Ramos (cell line): ENCODE results near the gene PXYLP1.

ENCODE experiments used
- in situ Hi-C: fragments of 300-500 bp; cut with MboI; formaldehyde crosslinking; loops from one replicate; pipeline ENCODE4 v1.14.3; 2022; ENCODE audit warnings: low sequenced_read_pairs; ENCODE audit not compliant: unreplicated experiment

PXYLP1 gene

DNA sequence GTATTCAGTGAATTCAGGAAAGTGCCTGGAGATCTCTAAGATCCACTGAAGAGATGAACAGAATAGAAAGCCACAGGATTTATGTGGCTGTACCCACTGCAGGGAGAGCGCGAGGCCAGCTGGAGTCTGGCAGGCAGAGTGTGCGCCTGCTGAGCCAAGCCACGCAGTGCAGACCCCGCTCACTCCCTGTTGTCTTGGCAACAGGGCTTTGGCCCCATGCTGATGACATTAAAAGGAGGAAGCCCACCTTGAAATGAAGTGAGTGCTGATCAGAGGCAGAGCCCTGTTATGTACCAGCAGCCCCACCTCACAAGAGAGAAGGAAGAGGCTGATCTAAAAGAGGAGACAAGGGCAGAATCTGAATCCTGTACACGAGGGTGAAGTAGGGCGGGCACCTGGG, 36.7 kb downstream of the PXYLP1 start:
- in situ Hi-C loops = no loop called here

DNA sequence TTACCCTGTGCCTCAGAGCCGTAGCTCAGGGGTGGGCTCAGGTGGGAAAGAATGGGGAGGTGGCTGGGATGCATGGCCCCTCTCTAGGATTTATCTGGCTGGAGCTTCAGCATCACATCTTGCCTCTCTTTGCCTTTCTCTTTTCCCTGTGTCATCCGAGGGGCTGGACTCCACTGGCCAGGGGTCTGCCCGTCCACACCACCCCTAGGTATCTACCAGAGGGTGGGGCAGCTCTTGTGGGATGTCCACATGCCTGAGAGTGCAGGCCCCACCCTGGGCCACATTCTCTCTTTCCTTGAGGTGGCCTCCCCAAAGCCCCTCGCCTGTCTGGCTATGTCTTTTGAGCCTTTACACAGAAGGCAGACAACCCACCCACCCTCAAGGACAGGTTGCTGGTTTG, 37.2 kb downstream of the PXYLP1 start:
- in situ Hi-C loops = no loop called here

DNA sequence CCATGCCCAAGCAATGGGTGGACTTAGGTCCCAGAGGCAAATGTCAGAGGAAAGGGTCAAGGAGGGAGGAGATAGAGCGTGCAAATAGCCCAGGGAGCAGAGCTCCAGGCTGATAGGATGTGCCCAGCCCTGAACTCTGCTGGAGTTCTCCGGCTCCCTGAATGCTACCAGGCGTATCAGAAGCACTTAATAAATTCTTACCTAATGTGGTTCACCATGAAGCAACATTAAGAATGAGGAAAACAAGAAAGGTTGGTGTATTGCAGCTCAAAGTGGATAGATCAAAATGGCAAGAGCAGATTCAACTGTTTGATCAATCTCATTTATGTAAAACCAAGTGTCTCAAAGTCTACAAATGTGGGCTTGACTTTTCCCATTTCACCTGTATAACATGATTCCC, 38.3 kb downstream of the PXYLP1 start:
- in situ Hi-C loops = no loop called here

DNA sequence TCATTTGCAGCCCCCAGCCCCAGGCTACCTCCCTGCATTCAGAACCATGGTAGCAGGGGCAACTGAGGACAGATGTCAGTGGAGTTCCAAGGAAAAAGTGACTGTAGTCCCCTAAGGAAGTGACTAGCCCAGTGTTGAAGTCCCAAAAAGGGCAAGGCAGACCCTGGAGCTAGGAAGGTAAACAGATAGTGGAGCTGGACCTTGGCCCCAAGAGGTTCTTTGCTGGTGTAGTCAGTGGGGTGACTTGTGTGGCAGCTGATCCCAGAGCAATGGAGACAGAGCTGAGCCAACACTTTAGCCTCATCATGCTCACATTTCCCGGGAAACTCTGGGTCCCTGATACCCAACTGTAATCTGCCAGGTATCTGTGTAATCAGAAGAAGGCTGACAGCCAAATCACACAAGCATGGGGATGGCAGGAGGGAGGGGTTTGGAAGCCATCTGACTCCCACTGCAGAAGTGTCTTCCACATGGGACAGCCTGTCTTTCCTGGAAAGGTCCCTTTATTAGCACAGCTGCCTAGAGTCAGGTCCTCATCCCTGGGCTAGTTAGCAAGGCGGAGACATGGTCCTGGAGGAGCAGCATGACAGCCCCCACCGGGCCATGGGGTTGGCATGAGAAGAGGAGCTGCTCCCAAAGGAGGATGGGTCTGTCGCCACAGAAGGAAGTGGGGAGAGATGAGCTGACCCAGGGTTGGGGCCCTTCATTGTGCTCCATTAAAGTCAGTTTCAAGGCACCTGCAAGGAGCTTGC, 39.8 kb downstream of the PXYLP1 start:
- in situ Hi-C loops = no loop called here

DNA sequence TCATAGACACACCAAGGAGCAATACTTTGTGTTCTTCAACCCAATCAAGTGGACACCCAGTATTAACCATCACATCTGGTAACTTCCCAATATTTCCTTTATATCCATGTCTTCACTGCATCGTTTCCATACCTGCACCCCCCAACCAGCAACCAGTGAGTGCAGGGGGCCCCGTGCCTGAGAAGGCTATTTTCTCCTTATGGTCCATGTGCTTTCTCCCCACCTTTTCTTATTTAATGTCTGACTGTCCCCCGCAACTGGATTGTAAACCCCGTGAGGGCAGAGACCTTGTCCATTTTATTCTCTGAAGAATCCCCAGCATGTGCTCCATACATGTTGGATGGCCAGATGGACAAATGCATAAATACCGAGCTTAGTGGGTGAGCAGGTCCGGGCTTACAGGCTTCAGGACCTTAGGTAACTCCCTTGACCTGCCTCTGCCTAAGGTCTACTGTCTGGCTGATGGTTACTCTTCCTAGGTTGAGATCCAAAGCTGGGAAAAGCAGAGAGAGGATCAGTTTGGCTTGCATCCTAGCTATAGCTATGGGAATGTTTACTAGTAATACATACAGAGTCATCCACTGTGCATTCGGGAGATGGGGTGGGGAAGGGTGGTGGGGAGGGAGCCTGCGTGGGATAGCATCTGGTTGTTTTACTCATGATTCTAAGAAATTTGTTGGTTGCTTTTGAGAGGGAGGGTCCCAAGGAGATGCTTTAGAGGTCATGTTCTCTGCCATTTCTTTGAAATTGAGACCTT, 41.5 kb downstream of the PXYLP1 start:
- in situ Hi-C loops = no loop called here

DNA sequence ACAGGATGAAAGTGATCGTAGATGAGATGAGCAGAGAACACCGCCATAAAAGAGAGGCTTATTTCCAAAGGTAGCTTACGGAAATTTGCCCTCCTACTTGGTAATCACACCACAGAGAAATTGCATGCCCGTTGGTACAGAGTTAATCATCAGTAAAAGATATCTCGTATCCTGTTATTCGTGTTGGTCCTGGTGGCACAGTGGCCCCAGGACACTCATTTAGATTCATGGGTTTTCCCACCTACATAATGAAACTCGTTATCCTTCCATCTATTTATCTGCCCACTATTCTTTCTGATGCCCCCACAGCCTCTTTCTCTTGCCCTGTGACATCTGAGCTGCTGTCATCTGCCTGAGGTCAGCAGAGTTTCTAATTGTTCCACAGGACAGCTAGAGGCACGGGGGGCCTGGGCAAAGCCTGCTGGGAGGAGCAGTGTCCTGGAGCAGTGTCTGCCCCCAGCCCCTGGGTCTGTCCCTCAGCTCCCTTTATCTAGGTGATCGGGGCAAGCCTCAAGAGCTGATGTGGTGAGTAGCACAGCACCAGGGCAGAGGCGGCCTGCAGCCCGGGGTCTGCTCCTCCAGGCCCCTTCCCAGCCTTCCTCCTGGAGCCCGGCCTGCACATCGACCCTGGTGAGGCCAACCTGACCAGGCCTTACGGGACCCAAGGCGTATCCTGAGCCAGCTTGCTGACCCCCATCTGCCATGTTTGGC, 42.2 kb downstream of the PXYLP1 start:
- in situ Hi-C loops = no loop called here

DNA sequence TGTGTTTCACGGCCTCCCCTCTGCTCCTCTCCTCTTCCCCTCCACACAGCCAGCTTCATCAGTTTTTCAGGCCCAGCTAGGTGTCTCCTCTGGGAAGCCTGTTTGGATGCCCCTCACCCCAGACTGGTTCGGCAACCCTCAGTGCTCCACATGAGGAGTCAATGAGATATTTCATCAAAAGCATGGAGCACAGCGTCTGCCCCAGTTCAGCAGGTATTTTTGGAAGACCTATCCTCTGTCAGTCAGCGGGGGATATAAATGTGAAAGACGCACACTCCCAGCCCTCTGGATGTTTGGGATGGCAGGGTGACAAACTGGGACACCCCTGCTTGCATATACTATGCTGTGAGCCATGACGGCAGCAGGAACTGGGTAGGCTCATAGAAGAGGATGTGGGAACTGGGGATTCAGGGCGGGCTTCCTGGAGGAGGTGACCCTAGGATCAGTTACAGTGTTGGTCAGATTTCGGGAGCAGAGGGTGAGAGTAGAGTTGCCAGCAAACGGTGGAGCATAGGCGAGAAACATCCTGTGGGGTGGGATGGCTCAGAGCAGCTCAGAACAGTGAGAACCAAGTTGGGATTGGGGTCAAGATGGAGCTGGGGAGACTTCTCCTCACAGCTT, 42.9 kb downstream of the PXYLP1 start:
- in situ Hi-C loops = no loop called here

DNA sequence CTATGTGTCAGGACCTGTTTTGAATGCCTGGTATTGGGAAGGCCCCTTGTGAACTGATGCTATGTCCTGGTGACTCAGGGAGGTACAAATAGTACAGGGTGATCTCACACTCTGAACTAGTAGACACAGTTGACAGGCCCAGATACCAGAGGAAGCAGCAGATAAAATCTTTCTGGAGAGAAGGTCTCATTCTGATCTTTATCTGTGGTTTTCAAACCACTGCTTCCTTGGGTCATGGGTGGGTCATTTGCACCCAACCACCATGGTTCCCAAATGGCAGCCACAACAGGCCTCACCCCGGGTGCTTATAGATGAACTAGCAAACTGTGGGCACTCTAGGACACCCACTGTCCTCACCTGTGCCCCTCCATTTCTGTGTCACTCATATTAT, 43.4 kb downstream of the PXYLP1 start:
- in situ Hi-C loops = no loop called here

DNA sequence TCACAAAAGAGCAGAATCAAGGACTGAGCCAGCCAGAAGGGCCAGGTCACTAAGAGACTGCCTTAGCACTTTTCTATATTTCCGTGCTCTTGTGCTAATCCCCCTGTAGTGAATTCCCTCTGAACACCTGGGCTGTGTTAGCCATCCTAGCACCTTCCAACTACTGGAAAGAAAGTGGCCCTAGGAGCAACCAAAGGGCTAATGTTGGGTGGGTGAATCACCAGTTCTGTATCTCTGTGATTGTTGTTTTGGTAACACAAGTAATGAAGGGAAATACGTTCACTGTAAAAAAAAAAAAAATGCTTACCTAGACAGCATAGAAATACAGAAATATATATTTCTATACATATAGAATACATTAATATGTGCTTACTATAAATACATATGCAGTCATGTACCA, 43.9 kb downstream of the PXYLP1 start:
- in situ Hi-C loops = no loop called here

DNA sequence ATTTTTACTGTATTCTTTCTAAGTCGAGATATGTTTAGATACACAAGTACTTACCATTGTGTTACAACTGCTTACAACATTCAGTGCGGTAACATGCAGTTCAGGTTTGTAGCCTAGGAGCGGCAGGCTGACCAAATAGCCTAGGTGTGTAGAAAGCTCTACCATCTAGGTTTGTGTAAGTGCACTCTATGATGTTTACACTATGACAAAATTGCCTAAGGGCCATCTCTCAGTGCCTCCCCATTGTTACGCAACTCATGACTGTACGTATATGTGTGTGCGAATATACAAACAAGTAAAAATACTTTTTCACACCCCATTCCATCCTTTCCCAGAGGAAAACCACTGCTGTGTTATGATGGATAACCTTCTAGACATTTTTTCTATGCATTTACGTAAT, 44.3 kb downstream of the PXYLP1 start:
- in situ Hi-C loops = no loop called here

DNA sequence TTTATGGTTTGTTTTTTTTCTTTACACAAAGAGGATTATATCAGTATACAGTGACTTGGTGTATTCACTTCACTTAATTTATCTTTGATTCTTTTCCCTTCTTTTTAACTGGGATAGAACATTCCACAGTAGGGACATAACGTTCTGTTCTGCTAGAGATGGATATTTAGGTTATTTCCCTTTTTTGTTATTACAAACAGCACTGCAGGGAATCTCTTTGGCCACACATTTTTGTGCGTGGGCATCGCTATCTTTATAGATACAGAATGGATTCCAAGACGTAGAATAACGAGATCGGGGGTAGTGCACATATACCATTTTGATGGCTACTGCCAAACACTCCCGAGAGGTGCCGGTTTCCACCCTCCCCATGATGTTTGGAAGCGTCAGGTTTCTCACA, 44.8 kb downstream of the PXYLP1 start:
- in situ Hi-C loops = no loop called here

DNA sequence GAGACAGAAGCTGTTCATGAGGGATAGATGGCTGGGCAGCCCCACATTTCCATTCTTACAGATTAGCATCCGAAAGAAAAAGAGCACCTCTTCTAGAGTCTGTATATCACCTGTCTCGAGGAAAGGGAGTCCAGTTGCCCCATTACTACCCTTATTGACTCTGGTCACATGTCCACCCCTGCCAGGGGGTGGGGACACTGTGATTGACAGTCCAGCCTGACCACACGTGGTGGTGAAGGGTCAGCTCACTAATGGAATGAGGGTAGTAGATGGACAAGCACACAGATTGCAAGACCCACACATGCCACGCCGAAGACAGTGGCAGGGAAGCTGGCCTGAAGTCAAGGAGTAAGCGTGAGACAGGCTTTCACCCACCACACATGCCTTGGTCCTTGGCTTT, 45.8 kb downstream of the PXYLP1 start:
- in situ Hi-C loops = no loop called here

DNA sequence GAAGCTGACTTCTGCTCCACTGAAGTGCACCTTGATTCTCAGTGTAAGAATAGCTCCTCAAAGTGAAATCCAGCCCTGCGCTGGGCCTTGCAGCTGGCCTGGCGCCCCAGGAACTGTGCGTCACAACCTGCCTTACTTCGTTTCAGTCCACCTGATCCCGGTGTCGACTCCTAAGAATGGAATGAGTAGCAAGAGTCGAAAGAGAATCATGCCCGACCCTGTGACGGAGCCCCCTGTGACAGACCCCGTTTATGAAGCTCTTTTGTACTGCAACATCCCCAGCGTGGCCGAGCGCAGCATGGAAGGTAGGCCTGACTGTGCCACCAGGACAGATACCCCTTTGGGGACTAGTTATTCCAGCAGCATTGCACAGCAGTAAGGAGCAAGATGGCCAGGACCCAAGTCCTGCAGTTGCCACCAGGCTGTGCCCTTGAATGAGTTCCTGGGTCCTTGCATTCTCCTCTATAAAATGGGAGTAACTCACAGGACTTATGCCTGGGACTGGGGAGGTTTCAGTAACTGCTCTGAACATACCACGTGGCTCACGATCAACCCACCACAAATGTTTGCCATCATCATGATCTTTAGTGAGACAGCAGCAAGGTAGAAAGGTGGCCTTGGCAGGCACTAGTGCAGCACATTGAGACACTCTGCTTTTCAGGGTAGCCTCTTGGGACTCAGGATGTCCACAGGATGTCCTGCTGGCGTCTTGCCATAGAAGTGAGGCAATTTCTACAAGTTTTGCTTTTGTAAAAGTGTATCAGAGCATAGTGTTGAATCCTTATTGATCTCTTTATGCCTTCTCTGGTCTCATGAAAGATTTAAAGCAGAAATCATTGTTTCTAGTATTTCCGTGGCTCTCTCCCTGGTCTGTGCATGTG, 46.8 kb downstream of the PXYLP1 start:
- in situ Hi-C loops = no loop called here

DNA sequence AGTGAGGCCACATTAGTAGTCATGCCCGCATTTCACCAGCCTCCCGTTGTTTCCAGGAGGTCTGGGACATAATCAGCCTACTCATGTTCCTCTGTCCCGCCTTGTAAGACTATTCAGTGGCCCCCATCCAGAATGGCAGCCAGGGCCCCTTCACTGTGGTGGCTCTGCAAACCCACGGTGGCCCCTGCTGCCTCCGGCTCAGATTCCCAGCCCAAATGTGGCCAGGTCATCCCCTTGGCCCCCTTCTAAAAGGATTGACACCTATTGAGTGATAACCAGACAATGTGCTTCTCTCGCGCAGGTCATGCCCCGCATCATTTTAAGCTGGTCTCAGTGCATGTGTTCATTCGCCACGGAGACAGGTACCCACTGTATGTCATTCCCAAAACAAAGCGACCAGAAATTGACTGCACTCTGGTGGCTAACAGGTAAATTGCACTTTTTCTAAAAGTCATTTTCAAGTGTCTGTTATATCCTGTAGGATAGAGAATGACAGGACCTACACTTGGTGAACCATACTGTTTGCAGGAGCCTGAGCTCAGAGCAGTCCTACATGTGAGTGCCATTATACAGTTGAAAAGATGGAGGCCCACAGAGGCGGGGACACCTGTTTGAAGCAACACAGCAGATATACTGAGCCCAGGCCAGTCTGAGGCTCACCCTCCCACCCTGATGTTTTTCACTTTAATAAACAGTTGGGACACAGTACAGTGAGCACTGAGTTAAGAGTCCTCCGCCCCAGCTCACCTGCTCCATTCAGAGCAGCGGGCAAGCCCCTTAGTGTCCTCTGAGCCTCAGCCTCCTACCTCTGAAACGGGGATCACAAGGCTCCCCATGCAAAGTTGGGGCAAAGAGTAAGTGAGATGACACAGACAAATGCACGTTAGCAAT, 47.7 kb downstream of the PXYLP1 start:
- in situ Hi-C loops = no loop called here

DNA sequence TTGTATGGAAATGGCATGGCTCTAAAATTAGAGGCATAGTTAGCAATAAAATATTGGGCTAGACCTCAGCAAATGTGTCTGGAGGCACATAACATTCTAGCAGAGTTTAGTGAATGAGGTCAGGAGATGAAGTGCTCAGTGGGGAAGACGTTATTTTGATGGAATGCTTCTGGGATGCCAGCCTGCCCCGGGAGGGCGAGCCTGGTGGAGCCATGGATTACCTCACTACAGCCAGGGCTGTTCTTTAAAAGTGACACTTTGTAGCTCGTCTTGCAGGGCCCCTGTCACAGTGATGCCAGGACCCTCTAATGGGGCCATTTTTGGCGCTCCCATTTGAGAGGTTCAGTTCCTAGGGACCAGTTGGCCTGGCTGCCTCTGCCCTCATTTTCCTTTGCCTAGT, 48.5 kb downstream of the PXYLP1 start:
- in situ Hi-C loops = no loop called here

DNA sequence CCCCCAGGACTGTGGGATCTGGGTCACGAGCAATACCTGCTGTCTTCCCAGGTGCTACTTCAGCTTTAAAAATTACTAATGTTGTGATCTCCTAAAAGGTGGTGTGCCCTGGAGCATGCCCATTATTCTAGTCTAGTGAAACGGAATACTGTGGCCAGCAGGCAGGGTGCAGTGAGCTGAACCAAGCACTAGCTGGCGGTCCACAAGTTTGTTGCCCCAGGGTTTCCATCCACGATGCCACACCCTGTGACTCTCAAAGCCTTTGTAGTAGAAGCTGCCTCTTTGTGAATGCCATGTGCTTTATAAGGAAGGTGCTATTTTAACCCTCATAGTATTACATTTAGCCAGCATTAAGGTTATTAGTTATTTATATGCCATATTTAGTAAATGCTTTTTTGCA, 49.1 kb downstream of the PXYLP1 start:
- in situ Hi-C loops = no loop called here

DNA sequence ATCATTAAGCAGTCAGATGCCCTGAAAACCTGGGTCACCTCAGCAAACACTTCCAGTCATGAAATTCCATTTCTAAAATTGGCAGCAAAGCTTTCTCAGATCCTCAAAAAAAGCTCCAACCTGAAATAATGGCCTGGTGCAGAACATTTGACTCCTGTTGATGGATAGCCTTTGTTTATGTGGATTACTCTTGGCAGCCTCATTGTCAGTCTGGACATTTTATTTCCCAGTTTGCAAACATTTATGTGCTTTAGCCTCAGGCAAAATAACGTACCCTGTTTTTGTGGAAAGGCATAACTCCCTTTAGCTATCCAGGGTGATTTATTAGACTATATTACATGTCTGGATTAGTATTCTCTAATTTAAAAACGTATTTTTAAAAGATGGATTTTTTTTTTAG, 53.9 kb downstream of the PXYLP1 start:
- in situ Hi-C loops = no loop called here

DNA sequence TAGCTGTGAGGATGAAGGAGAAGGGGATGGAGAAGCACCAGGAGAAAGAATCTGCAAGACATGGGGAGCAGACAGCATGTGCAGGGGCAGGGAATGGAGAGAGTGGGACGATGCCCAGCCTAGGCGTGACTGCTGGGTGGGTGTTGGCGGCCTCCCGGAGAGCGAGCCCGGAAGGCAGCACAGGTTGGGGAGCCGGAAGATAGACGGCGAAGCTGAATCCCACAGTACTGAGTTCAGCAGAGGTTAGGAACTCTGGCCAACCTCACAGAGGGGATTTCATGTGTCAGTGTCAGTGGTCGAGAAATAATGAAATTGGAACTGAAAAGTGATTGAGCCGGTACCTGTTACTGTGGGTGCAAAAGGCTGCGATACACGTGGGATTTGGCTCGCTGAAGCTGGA, 55.2 kb downstream of the PXYLP1 start:
- in situ Hi-C loops = no loop called here

DNA sequence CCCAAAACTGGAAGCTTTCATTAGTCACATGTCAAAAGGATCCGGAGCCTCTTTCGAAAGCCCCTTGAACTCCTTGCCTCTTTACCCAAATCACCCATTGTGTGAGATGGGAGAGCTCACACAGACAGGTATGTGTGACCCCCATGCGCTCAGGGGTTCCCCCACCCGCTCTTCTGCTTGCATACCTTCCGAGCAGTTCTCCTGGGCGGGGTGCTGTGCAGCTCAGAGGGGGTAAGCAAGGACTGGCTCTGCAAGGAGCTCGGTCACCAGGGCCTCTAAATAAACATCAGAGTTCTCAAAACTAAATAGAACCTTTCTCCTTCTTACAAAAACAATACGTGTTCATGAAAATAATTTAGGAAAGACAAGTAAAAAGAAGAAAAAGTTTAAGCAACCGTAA, 55.7 kb downstream of the PXYLP1 start:
- in situ Hi-C loops = no loop called here
